Neural progenitor cell (in vitro differentiated cells): ENCODE measurements around the gene TJP1. TPM values are rescaled to one million over a fixed set of nuclear protein-coding genes. Genes with fewer than 3 reads are reported as not detected.

ENCODE experiments used
- DNase-seq: peaks from one replicate; pipeline ENCODE4 v3.0.0-alpha.2; 2016; ENCODE audit warnings: low spot score
- H2AFZ ChIP-seq: fragments of 200-600 bp; sonication (generic); replicated peaks from 2 replicates; pipeline ENCODE4 v1.6.1; 2016; ENCODE audit warnings: antibody characterized with exemption
- H3F3A ChIP-seq: fragments of 200-600 bp; sonication (generic); 2 replicates; pipeline ENCODE4 v1.6.1; 2016; ENCODE audit warnings: antibody characterized with exemption, low read depth
- H3K27ac ChIP-seq: fragments of 200-600 bp; sonication (generic); 2 replicates; pipeline ENCODE4 v1.5.1; 2016; ENCODE audit warnings: mild to moderate bottlenecking
- H3K27me3 ChIP-seq: fragments of 200-600 bp; sonication (generic); 2 replicates; pipeline ENCODE4 v1.6.1; 2016; ENCODE audit warnings: mild to moderate bottlenecking, moderate library complexity
- H3K36me3 ChIP-seq: fragments of 200-600 bp; sonication (generic); 2 replicates; pipeline ENCODE4 v1.5.1; 2016
- H3K4me1 ChIP-seq: fragments of 200-600 bp; sonication (generic); 2 replicates; pipeline ENCODE4 v1.6.1; 2016; ENCODE audit warnings: mixed run types
- H3K4me2 ChIP-seq: fragments of 200-600 bp; sonication (generic); 2 replicates; pipeline ENCODE4 v1.6.1; 2016
- H3K4me3 ChIP-seq: fragments of 200-600 bp; sonication (generic); 2 replicates; pipeline ENCODE4 v1.5.1; 2016
- H3K79me2 ChIP-seq: fragments of 200-600 bp; sonication (generic); 2 replicates; pipeline ENCODE4 v1.6.1; 2016; ENCODE audit warnings: low read depth
- H3K9ac ChIP-seq: fragments of 200-600 bp; sonication (generic); 2 replicates; pipeline ENCODE4 v1.6.1; 2016
- H3K9me3 ChIP-seq: fragments of 200-600 bp; sonication (generic); 2 replicates; pipeline ENCODE4 v1.5.1; 2016; ENCODE audit warnings: low read depth
- H4K20me1 ChIP-seq: fragments of 200-600 bp; sonication (generic); 2 replicates; pipeline ENCODE4 v1.6.1; 2016; ENCODE audit warnings: low read depth
- H3K27ac Mint-ChIP-seq: 3 replicates; pipeline ENCODE4 v1.8.0; 2021; ENCODE audit warnings: mixed read lengths
- H3K27me3 Mint-ChIP-seq: 2 replicates; pipeline ENCODE4 v1.8.0; 2022; ENCODE audit warnings: low read depth, mild to moderate bottlenecking, inconsistent platforms, moderate library complexity, mixed read lengths; ENCODE audit not compliant: insufficient read depth
- H3K36me3 Mint-ChIP-seq: 3 replicates; pipeline ENCODE4 v1.8.0; 2021; ENCODE audit warnings: mixed read lengths
- H3K4me1 Mint-ChIP-seq: 3 replicates; pipeline ENCODE4 v1.8.0; 2021; ENCODE audit warnings: mixed read lengths
- H3K4me3 Mint-ChIP-seq: 3 replicates; pipeline ENCODE4 v1.8.0; 2021; ENCODE audit warnings: mild to moderate bottlenecking, moderate library complexity, mixed read lengths
- H3K9me3 Mint-ChIP-seq: 3 replicates; pipeline ENCODE4 v1.8.0; 2020; ENCODE audit warnings: mixed read lengths
- CTCF ChIP-seq: fragments of 200-600 bp; sonication (generic); IDR thresholded peaks from 2 replicates; pipeline ENCODE4 v1.5.1; 2017; ENCODE audit warnings: antibody characterized with exemption, mild to moderate bottlenecking
- EZH2 ChIP-seq: fragments of 200-600 bp; sonication (generic); IDR thresholded peaks from 2 replicates; pipeline ENCODE4 v1.6.1; 2017; ENCODE audit warnings: antibody characterized with exemption, mild to moderate bottlenecking, moderate library complexity
- EZH2phosphoT487 ChIP-seq: fragments of 200-600 bp; sonication (generic); IDR thresholded peaks from 2 replicates; pipeline ENCODE4 v1.6.1; 2017; ENCODE audit warnings: antibody characterized with exemption
- total RNA-seq: library from RNA; depleted of rRNA; stranded (reverse); fragments of >200 nt; gene quantifications from 2 replicates; pipeline ENCODE4 v1.2.3, GENCODE V29; 2015; ENCODE audit warnings: low replicate concordance

The TJP1 gene
- total RNA-seq, 1 donor from 2014 or later, result 126 TPM

GRCh38 chr15:29687939-29688505, 134.2 kb downstream of the TJP1 start:
- H3K9ac ChIP-seq, result no peak overlapping the region
- no peaks in the 10 kb centered on the region for H3K27me3 ChIP-seq
- H3K9me3 ChIP-seq, result no peaks in the 10 kb centered on the region
- H3K79me2 ChIP-seq, result no peaks in the 10 kb centered on the region
- Mint-ChIP-seq H3K36me3 (no peaks in the 10 kb centered on the region), H3K4me1 (peaks cover 15% of the 10 kb centered on the region), H3K9me3 (peaks cover 2% of the 10 kb centered on the region), H3K4me3 (no peak overlapping the region), H3K27me3 (peaks cover 5% of the 10 kb centered on the region), H3K27ac (no peak overlapping the region)
- DNase-seq, result no peak
- no peak overlapping the region for H3K4me3 ChIP-seq
- H3K27ac ChIP-seq, result no peak overlapping the region
- no peaks in the 10 kb centered on the region for H3F3A ChIP-seq
- H4K20me1 ChIP-seq, result no peaks in the 10 kb centered on the region
- no peak for TF ChIP-seq EZH2phosphoT487
- no peak for TF ChIP-seq CTCF
- no peak for TF ChIP-seq EZH2
- H3K4me1 ChIP-seq, result no peaks in the 10 kb centered on the region
- H3K36me3 ChIP-seq, result no peaks in the 10 kb centered on the region
- H3K4me2 ChIP-seq, result no peak overlapping the region
- no peak overlapping the region for H2AFZ ChIP-seq

GRCh38 chr15:29687204-29687815, 135.0 kb downstream of the TJP1 start:
- Histone ChIP-seq H3K9ac (no peak overlapping the region), H2AFZ (no peak overlapping the region), H3K4me1 (no peaks in the 10 kb centered on the region), H3K4me3 (no peak overlapping the region), H4K20me1 (no peaks in the 10 kb centered on the region), H3F3A (no peaks in the 10 kb centered on the region), H3K79me2 (no peaks in the 10 kb centered on the region), H3K4me2 (no peak overlapping the region), H3K36me3 (no peaks in the 10 kb centered on the region), H3K27me3 (no peaks in the 10 kb centered on the region), H3K27ac (no peak overlapping the region), H3K9me3 (no peaks in the 10 kb centered on the region)
- TF ChIP-seq CTCF (no peak), EZH2phosphoT487 (no peak), EZH2 (no peak)
- Mint-ChIP-seq H3K27ac (peak overlapping the region; percentile 72), H3K36me3 (no peaks in the 10 kb centered on the region), H3K4me3 (no peak overlapping the region), H3K9me3 (peaks cover 2% of the 10 kb centered on the region), H3K4me1 (peaks cover 15% of the 10 kb centered on the region), H3K27me3 (peaks cover 4% of the 10 kb centered on the region)
- no peak for DNase-seq

- H3K36me3 ChIP-seq, result no peaks in the 10 kb centered on the region
- H3K4me3 Mint-ChIP-seq, result peak overlapping the region; percentile 10
- no peaks in the 10 kb centered on the region for H3F3A ChIP-seq
- no peak for DNase-seq
- H3K27me3 Mint-ChIP-seq, result peaks cover 5% of the 10 kb centered on the region
- H3K27ac Mint-ChIP-seq, result peak overlapping the region; percentile 72
- H3K4me3 ChIP-seq, result no peak overlapping the region
- H3K27ac ChIP-seq, result no peak overlapping the region
- no peak overlapping the region for H3K4me2 ChIP-seq
- no peak overlapping the region for H2AFZ ChIP-seq
- H3K79me2 ChIP-seq, result no peaks in the 10 kb centered on the region
- H3K4me1 Mint-ChIP-seq, result peaks cover 15% of the 10 kb centered on the region
- H3K9me3 ChIP-seq, result no peaks in the 10 kb centered on the region
- H3K36me3 Mint-ChIP-seq, result no peaks in the 10 kb centered on the region
- no peaks in the 10 kb centered on the region for H4K20me1 ChIP-seq
- H3K27me3 ChIP-seq, result no peaks in the 10 kb centered on the region
- peaks cover 2% of the 10 kb centered on the region for H3K9me3 Mint-ChIP-seq
- TF ChIP-seq EZH2phosphoT487, result no peak
- TF ChIP-seq EZH2, result no peak
- no peak for TF ChIP-seq CTCF
- H3K4me1 ChIP-seq, result no peaks in the 10 kb centered on the region
- H3K9ac ChIP-seq, result no peak overlapping the region
These were observed 135.6 kb downstream of the TJP1 start for GRCh38 chr15:29686445-29687203.
